AG04449 (cell line): ENCODE data around the gene PARD6B.

ENCODE experiments used
- CTCF ChIA-PET: fragments of 350-600 bp; formaldehyde crosslinking; extraction: SDS; loops from one replicate; lab custom pipeline; 2021; ENCODE audit warnings: antibody characterized with exemption; lab: Yijun Ruan, JAX
- POLR2A ChIA-PET: fragments of 400-600, 350-600 bp; formaldehyde crosslinking; extraction: SDS; loops from one replicate; lab custom pipeline; 2020; ENCODE audit warnings: antibody characterized with exemption, inconsistent platforms; lab: Yijun Ruan, JAX
- DNase-seq: peaks from one replicate; pipeline ENCODE4 v3.0.0-alpha.2; 2010; ENCODE audit warnings: low read depth, low spot score
- H3K4me3 ChIP-seq: 2 replicates; pipeline ENCODE4 v1.5.1; 2011; ENCODE audit warnings: low read depth, mild to moderate bottlenecking, control low read depth, low read length
- CTCF ChIP-seq: IDR thresholded peaks from one replicate; pipeline ENCODE4 v1.5.1; 2011; ENCODE audit warnings: mild to moderate bottlenecking, moderate library complexity, low read length, control low read depth, inconsistent platforms; ENCODE audit not compliant: insufficient read depth; ENCODE audit errors: missing control alignments

Gene PARD6B

DNA sequence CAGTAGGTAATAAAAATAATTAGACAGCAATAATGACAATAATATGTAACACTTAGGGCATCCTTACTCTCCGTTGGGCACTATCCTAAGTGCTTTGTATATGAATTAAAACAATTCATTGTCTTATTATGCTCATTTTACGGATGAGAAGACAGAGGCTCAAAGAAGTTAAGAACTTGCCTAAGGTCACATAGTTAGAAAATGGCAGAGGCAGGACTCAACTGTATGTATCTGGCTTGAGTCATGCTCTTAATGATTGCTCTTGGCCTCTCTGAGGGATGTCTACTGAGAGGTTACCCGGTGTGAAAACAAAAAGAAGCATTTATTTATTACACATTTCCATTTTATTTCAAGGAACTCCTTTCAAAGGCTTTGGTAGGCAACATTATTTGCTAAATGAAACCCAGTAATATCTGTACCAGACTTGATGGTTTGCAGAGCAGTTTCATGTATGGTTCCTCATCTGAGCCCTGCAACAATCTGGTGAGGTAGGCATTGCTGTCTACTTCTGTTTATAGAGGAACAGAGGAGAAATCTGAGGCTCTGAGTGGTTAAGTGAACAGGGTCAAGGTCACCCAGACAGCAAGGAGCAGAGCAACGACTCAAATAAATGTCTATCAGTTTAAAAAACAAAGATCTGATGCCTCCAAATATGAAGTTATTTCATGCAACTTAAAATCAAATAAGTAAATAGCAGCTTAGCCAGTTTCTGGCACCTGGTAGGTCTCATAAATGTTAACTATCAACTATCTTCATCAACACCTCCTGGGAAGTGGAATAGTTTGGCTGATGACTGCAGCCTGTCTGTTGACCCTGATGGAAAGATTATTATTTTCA lies 4.2 kb upstream of the PARD6B start:
- CTCF ChIA-PET, result interaction anchor here (0.8 to 5.0 kb wide), 4 partner anchors 17 to 23 kb away, joined by 4 to 25 read pairs (median 6); no protein-coding TSS in a partner anchor
- no peak overlapping the region for H3K4me3 ChIP-seq
- no peak for DNase-seq
- TF ChIP-seq CTCF, result no peak
- POLR2A ChIA-PET, result no interaction called here

GRCh38 chr20:50727792-50728485 lies 3.4 kb upstream of the PARD6B start:
- no peak overlapping the region for H3K4me3 ChIP-seq
- no peak for DNase-seq
- TF ChIP-seq CTCF, result no peak
- POLR2A ChIA-PET, result no interaction called here
- CTCF ChIA-PET, result interaction anchor here (0.8 to 2.1 kb wide), 5 partner anchors 16 to 101 kb away, joined by 3 to 8 read pairs (median 4); no protein-coding TSS in a partner anchor

GRCh38 chr20:50728486-50728980 lies 2.8 kb upstream of the PARD6B start:
- CTCF ChIA-PET, result interaction anchor here (1.0 to 2.1 kb wide), 5 partner anchors 17 to 103 kb away, joined by 3 to 8 read pairs (median 3); no protein-coding TSS in a partner anchor
- POLR2A ChIA-PET, result no interaction called here
- no peak for TF ChIP-seq CTCF
- H3K4me3 ChIP-seq, result no peak overlapping the region
- no peak for DNase-seq

GRCh38 chr20:50728981-50729874 lies 2.2 kb upstream of the PARD6B start:
- POLR2A ChIA-PET, result no interaction called here
- TF ChIP-seq CTCF, result no peak
- DNase-seq, result no peak

DNA sequence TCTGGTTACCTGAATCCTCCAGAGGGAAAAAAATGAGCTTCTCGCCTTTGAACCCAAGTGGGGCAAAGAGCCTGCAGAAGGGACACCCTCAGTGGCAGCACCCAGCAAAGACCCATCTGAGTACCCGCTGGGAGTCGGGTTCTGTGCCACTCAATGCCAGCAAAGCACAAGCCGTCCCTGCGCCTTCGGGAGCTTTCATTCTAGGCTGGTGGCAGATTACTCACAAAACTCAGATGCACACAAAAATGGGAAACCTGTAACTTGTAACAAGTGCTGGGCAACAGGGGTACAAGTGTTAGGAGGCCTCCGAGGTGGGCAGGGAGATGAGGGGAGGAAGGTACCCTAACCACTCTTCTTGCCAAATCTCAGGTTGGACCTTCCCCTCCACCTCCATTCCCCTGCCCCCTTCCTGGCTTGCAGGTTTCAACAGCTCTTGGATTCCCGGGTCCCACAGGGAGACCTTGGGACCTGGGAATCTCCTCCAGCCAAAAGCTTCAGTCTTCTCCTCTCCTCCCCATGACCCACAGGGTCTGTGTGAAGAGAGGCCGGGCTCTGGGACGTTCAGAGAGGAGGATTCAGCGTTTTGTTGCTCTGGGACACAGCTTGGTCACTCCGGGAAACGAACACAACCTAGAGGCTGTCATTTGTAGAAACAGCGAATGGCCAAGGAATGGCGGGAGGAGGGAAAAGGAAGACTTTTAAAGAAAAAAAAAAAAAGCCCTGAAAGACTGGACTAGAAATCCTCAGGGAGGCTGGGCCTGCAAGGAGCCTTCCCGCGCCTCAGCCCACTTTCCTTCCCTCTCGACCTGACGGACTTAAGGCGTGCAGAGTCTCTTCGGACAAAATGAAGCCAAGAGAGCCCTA lies 1.2 kb upstream of the PARD6B start:
- CTCF ChIA-PET, result interaction anchor here (0.8 to 1.6 kb wide), 5 partner anchors 9 to 25 kb away, joined by 3 to 7 read pairs (median 4); no protein-coding TSS in a partner anchor
- no peak for TF ChIP-seq CTCF
- peak overlapping the region; percentile 65 for H3K4me3 ChIP-seq
- no peak for DNase-seq
- POLR2A ChIA-PET, result no interaction called here

More at GRCh38 chr20:50728981-50729874, 2.2 kb upstream of the PARD6B start:
- H3K4me3 ChIP-seq, result no peak overlapping the region
- CTCF ChIA-PET, result interaction anchor here (0.8 to 2.1 kb wide), 9 partner anchors 10 to 103 kb away, joined by 3 to 8 read pairs (median 4); no protein-coding TSS in a partner anchor
